SK-N-SH (cell line): Measurements from ENCODE around the gene PRG2. TPM values are rescaled to one million over a fixed set of nuclear protein-coding genes. Genes with fewer than 3 reads are reported as not detected.

Experiments
- CTCF ChIA-PET: fragments of 300-600, 350-600 bp; formaldehyde crosslinking; extraction: SDS; loops from one replicate; lab custom pipeline; 2021; lab: Yijun Ruan, JAX
- POLR2A ChIA-PET: fragments of 350-600 bp; sonication (Branson Sonifier 250); formaldehyde crosslinking; extraction: SDS; loops from one replicate; lab custom pipeline; 2020; ENCODE audit warnings: antibody characterized with exemption, inconsistent platforms; lab: Yijun Ruan, JAX
- DNase-seq: peaks from one replicate; pipeline ENCODE4 v3.0.0; 2012
- H2AFZ ChIP-seq: fragments of 200-600 bp; sonication (generic); 2 replicates; pipeline ENCODE4 v1.8.1; 2016; ENCODE audit warnings: antibody characterized with exemption, mild to moderate bottlenecking, low read depth
- H3F3A ChIP-seq: fragments of 200-600 bp; sonication (generic); replicated peaks from 2 replicates; pipeline ENCODE3; 2016; ENCODE audit warnings: antibody characterized with exemption, mild to moderate bottlenecking; ENCODE audit not compliant: insufficient read depth
- H3K27ac ChIP-seq, 2 experiments: fragments of 200-500 bp in 1 of 2; fragments of 200-600 bp in 1 of 2; sonication (Bioruptor generic) in 1 of 2; sonication (generic), shearing (Covaris generic) in 1 of 2; 2 replicates each; pipeline versions ENCODE4 v1.5.1 to v1.6.1; 2014 to 2016; ENCODE audit warnings: low read depth in 2 of 2, inconsistent platforms in 1 of 2, low read length in 1 of 2, mild to moderate bottlenecking in 1 of 2, mixed read lengths in 1 of 2
- H3K27me3 ChIP-seq: fragments of 200-600 bp; sonication (generic), shearing (Covaris generic); 2 replicates; pipeline ENCODE4 v1.6.1; 2016; ENCODE audit warnings: mixed run types; ENCODE audit not compliant: insufficient read depth
- H3K36me3 ChIP-seq, 2 experiments: fragments of 200-500 bp in 1 of 2; fragments of 200-600 bp in 1 of 2; sonication (Bioruptor generic) in 1 of 2; sonication (generic) in 1 of 2; replicated peaks in 1 of 2; 2 replicates each; pipeline versions ENCODE3 to v1.5.1; 2014 to 2016; ENCODE audit warnings: low read length in 1 of 2, mild to moderate bottlenecking in 1 of 2; ENCODE audit not compliant: insufficient read depth in 2 of 2, control insufficient read depth in 1 of 2
- H3K4me1 ChIP-seq, 2 experiments: fragments of 200-500 bp in 1 of 2; fragments of 200-600 bp in 1 of 2; sonication (Bioruptor generic) in 1 of 2; sonication (generic), shearing (Covaris generic) in 1 of 2; 2 replicates each; pipeline versions ENCODE4 v1.5.1 to v1.6.1; 2014 to 2016; ENCODE audit warnings: low read depth in 1 of 2, low read length in 1 of 2, mixed run types in 1 of 2; ENCODE audit not compliant: insufficient read depth in 2 of 2, control insufficient read depth in 1 of 2
- H3K4me2 ChIP-seq: fragments of 200-600 bp; sonication (generic), shearing (Covaris generic); 2 replicates; pipeline ENCODE4 v1.6.1; 2017; ENCODE audit warnings: mixed run types
- H3K4me3 ChIP-seq, 2 experiments: fragments of 200-500 bp in 1 of 2; fragments of 200-600 bp in 1 of 2; sonication (Bioruptor generic) in 1 of 2; sonication (generic), shearing (Covaris generic) in 1 of 2; 2 replicates each; pipeline versions ENCODE4 v1.5.1 to v1.8.1; 2014 to 2016; ENCODE audit warnings: low read depth in 2 of 2, inconsistent platforms in 1 of 2, low read length in 1 of 2, mild to moderate bottlenecking in 1 of 2, mixed read lengths in 1 of 2, moderate library complexity in 1 of 2
- H3K79me2 ChIP-seq: fragments of 200-600 bp; sonication (generic); 2 replicates; pipeline ENCODE4 v1.8.1; 2017; ENCODE audit warnings: mild to moderate bottlenecking; ENCODE audit not compliant: insufficient read depth
- H3K9ac ChIP-seq: fragments of 200-600 bp; sonication (generic); 2 replicates; pipeline ENCODE4 v1.6.1; 2017; ENCODE audit warnings: mixed run types
- H3K9me2 ChIP-seq: fragments of 200-600 bp; sonication (generic); 2 replicates; pipeline ENCODE4 v1.6.1; 2017; ENCODE audit warnings: mixed run types
- H3K9me3 ChIP-seq: fragments of 200-600 bp; sonication (generic); 2 replicates; pipeline ENCODE4 v1.6.1; 2017; ENCODE audit warnings: mixed run types, mild to moderate bottlenecking, moderate library complexity
- H4K20me1 ChIP-seq: fragments of 200-600 bp; sonication (generic); 2 replicates; pipeline ENCODE4 v1.6.1; 2017; ENCODE audit warnings: mild to moderate bottlenecking, mixed run types; ENCODE audit not compliant: insufficient read depth
- CHD2 ChIP-seq: fragments of 150-350 bp; IDR thresholded peaks from 2 replicates; pipeline ENCODE4 v1.6.1; 2018; ENCODE audit warnings: low read length; ENCODE audit not compliant: partially characterized antibody
- ELF1 ChIP-seq: IDR thresholded peaks from 2 replicates; pipeline ENCODE4 v1.4.0; 2012
- EP300 ChIP-seq, 2 experiments: IDR thresholded peaks; 2 replicates each; pipeline versions ENCODE4 v1.4.0 to v1.6.1; 2012; ENCODE audit warnings: borderline replicate concordance in 1 of 2, low read depth in 1 of 2, low read length in 1 of 2
- FOSL2 ChIP-seq: IDR thresholded peaks from 2 replicates; pipeline ENCODE4 v1.4.0; 2012; ENCODE audit warnings: low read depth, mild to moderate bottlenecking, moderate library complexity, borderline replicate concordance
- FOXM1 ChIP-seq: IDR thresholded peaks from 2 replicates; pipeline ENCODE4 v1.4.0; 2012; ENCODE audit warnings: low read depth, mild to moderate bottlenecking
- GABPA ChIP-seq: IDR thresholded peaks from 2 replicates; pipeline ENCODE4 v1.4.0; 2012; ENCODE audit warnings: low read depth, mild to moderate bottlenecking
- MXI1 ChIP-seq: IDR thresholded peaks from 2 replicates; pipeline ENCODE4 v1.6.1; 2012; ENCODE audit warnings: mild to moderate bottlenecking, low read depth, low read length, improper control_type of control experiment
- NRF1 ChIP-seq: IDR thresholded peaks from 2 replicates; pipeline ENCODE4 v1.6.1; 2012; ENCODE audit warnings: low read depth, mild to moderate bottlenecking, low read length
- POLR2AphosphoS5 ChIP-seq: IDR thresholded peaks from 2 replicates; pipeline ENCODE4 v1.6.1; 2012; ENCODE audit warnings: low read depth, low read length
- RCOR1 ChIP-seq: fragments of 150-350 bp; IDR thresholded peaks from 2 replicates; pipeline ENCODE4 v1.6.1; 2017; ENCODE audit warnings: antibody characterized with exemption, low read length
- SMC3 ChIP-seq: IDR thresholded peaks from 2 replicates; pipeline ENCODE4 v1.6.1; 2012; ENCODE audit warnings: low read depth, low read length, improper control_type of control experiment
- TCF12 ChIP-seq: IDR thresholded peaks from 2 replicates; pipeline ENCODE4 v1.4.0; 2012
- YY1 ChIP-seq: IDR thresholded peaks from 2 replicates; pipeline ENCODE4 v1.4.0; 2012; ENCODE audit warnings: low read depth, mild to moderate bottlenecking
- WGBS: methylation state at CpG from one replicate; pipeline ENCODE4 v1.1.6; 2017; ENCODE audit warnings: low lambda C conversion rate; 5-methylcytosine and 5-hydroxymethylcytosine counted together
- polyA plus RNA-seq, 3 experiments: library from polyadenylated mRNA; depleted of rRNA; stranded (reverse); fragments of >200 nt; gene quantifications; 2 replicates each; pipeline ENCODE4 v1.2.3, GENCODE V29; 2012
- TF ChIP-seq, protein P1 (sequence below): IDR thresholded peaks from 2 replicates; pipeline ENCODE4; 2012
- TF ChIP-seq, protein P2 (sequence below): IDR thresholded peaks from 2 replicates; pipeline ENCODE4 v1.4.0; 2012; ENCODE audit warnings: low read depth
- TF ChIP-seq, protein P3 (sequence below): IDR thresholded peaks from 2 replicates; pipeline ENCODE4 v1.4.0; 2012; ENCODE audit warnings: low read depth, borderline replicate concordance
- TF ChIP-seq, protein P4 (sequence below): fragments of 150-350 bp; IDR thresholded peaks from 2 replicates; pipeline ENCODE4 v1.6.1; 2017; ENCODE audit warnings: antibody characterized with exemption, low read length, low read depth, borderline replicate concordance
- TF ChIP-seq, protein P5 (sequence below): IDR thresholded peaks from 2 replicates; pipeline ENCODE4 v1.4.0; 2012; ENCODE audit warnings: low read depth, borderline replicate concordance

Gene PRG2
- polyA plus RNA-seq, 1 of the 3 experiments (the other 2 are of a cell fraction) = not detected

DNA sequence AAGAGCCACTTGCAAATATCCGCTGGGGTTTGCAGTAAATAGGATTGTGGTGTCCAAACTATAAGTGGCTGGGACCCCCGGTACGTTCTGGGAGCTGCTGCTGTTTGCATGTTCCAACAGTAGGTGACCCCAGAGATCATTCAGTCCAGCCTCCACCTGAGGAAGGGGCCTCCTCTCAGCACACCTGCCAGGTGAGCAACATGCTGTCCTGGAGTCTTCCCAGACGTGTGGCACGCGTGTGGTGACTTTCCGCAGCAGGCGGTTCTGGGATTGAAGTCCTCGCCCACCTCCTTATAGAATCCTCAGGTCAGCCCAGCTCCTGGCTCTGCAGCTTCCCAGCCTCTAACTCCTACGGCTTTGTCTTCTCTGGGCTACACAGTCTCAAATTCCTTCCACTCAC is 45.6 kb downstream of the PRG2 start:
- Histone ChIP-seq H2AFZ (peak overlapping the region; percentile 73; the same call in 1 of the 2 replicates), H3K4me1 (peaks cover 0 to 2% of the 10 kb centered on the region in 2 experiments; a peak in 1 of 4 replicates), H3K4me3 (no peak overlapping the region), H3K27me3 (no peaks in the 10 kb centered on the region), H3K27ac (no peak overlapping the region), H3K36me3 (no peaks in the 10 kb centered on the region), H3K9ac (no peak overlapping the region), H3K4me2 (no peak overlapping the region), H4K20me1 (no peaks in the 10 kb centered on the region)
- no peak for DNase-seq
- CTCF ChIA-PET = interaction anchor here (1.3 to 3.4 kb wide), 6 partner anchors 8 to 300 kb away, joined by 5 to 33 read pairs (median 16); no protein-coding TSS in a partner anchor
- no peak for TF ChIP-seq RCOR1
- TF ChIP-seq FOSL2 = no peak
- no peak for TF ChIP-seq ELF1
- no peak for TF ChIP-seq SMC3
- TF ChIP-seq, all 33 proteins: peak for 0
- 99% methylated on average over 7 of the region's 10 CpGs for WGBS
- H3K9me2 ChIP-seq = no peaks in the 10 kb centered on the region
- no peaks in the 10 kb centered on the region for H3K79me2 ChIP-seq
- H3F3A ChIP-seq = no peaks in the 10 kb centered on the region
- no peaks in the 10 kb centered on the region for H3K9me3 ChIP-seq
- POLR2A ChIA-PET = no interaction called here

DNA sequence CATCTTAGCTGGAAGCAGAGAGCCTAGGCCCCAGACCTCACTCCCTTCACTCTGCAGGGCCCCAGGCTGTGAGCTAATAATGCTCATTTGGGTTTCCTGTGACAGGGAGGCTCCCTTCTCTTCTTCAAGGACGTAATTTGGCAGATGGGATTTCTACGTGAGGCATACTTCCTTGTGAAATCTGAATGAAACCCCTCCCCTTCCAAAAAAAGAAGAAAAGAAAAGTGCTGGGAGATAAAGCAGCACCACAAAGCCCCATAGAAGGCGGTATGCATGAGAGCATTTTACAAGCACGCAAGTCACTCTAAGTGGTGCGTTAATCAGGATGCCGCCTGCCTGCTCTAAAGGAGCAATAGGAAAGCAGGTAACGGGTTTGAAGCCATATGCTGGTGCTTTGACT is 46.6 kb downstream of the PRG2 start:
- H3F3A ChIP-seq = no peaks in the 10 kb centered on the region
- H3K4me1 ChIP-seq = no peaks in the 10 kb centered on the region; a peak in 1 of 4 replicates
- TF ChIP-seq TCF12 (no peak), RCOR1 (no peak), FOXM1 (no peak), EP300 (IDR thresholded peaks at IDR 0.05; ENCODE audit: borderline replicate concordance in 1 of 2, low read depth in 1 of 2, low read length in 1 of 2) (no peak), MXI1 (no peak), POLR2AphosphoS5 (no peak), GABPA (no peak), CHD2 (no peak), ELF1 (no peak), YY1 (no peak), FOSL2 (no peak), NRF1 (no peak)
- TF ChIP-seq, protein P1, sequence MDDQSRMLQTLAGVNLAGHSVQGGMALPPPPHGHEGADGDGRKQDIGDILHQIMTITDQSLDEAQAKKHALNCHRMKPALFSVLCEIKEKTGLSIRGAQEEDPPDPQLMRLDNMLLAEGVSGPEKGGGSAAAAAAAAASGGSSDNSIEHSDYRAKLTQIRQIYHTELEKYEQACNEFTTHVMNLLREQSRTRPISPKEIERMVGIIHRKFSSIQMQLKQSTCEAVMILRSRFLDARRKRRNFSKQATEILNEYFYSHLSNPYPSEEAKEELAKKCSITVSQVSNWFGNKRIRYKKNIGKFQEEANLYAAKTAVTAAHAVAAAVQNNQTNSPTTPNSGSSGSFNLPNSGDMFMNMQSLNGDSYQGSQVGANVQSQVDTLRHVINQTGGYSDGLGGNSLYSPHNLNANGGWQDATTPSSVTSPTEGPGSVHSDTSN = no peak
- TF ChIP-seq, protein P2, sequence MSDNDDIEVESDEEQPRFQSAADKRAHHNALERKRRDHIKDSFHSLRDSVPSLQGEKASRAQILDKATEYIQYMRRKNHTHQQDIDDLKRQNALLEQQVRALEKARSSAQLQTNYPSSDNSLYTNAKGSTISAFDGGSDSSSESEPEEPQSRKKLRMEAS = no peak
- TF ChIP-seq, protein P3, sequence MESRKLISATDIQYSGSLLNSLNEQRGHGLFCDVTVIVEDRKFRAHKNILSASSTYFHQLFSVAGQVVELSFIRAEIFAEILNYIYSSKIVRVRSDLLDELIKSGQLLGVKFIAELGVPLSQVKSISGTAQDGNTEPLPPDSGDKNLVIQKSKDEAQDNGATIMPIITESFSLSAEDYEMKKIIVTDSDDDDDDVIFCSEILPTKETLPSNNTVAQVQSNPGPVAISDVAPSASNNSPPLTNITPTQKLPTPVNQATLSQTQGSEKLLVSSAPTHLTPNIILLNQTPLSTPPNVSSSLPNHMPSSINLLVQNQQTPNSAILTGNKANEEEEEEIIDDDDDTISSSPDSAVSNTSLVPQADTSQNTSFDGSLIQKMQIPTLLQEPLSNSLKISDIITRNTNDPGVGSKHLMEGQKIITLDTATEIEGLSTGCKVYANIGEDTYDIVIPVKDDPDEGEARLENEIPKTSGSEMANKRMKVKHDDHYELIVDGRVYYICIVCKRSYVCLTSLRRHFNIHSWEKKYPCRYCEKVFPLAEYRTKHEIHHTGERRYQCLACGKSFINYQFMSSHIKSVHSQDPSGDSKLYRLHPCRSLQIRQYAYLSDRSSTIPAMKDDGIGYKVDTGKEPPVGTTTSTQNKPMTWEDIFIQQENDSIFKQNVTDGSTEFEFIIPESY = no peak
- TF ChIP-seq, protein P4, sequence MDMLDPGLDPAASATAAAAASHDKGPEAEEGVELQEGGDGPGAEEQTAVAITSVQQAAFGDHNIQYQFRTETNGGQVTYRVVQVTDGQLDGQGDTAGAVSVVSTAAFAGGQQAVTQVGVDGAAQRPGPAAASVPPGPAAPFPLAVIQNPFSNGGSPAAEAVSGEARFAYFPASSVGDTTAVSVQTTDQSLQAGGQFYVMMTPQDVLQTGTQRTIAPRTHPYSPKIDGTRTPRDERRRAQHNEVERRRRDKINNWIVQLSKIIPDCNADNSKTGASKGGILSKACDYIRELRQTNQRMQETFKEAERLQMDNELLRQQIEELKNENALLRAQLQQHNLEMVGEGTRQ = no peak
- TF ChIP-seq, protein P5, sequence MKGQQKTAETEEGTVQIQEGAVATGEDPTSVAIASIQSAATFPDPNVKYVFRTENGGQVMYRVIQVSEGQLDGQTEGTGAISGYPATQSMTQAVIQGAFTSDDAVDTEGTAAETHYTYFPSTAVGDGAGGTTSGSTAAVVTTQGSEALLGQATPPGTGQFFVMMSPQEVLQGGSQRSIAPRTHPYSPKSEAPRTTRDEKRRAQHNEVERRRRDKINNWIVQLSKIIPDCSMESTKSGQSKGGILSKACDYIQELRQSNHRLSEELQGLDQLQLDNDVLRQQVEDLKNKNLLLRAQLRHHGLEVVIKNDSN = no peak
- no peak for DNase-seq
- no peak overlapping the region for H3K9ac ChIP-seq
- H3K9me3 ChIP-seq = no peaks in the 10 kb centered on the region
- no peaks in the 10 kb centered on the region for H3K27me3 ChIP-seq
- no peaks in the 10 kb centered on the region for H3K9me2 ChIP-seq
- no peak overlapping the region for H3K27ac ChIP-seq
- H3K79me2 ChIP-seq = no peaks in the 10 kb centered on the region
- no peak overlapping the region for H3K4me3 ChIP-seq
- H2AFZ ChIP-seq = no peak overlapping the region
- ChIA-PET CTCF (interaction anchor here (0.7 to 1.0 kb wide), 2 partner anchors 113 to 150 kb away, joined by 3 read pairs; no protein-coding TSS in a partner anchor), POLR2A (interaction anchor here (1.2 kb wide), 1 partner anchor 26 kb away, joined by 5 read pairs; no protein-coding TSS in a partner anchor)
- no peaks in the 10 kb centered on the region for H4K20me1 ChIP-seq
- 92% methylated on average over 7 of the region's 7 CpGs for WGBS
- H3K36me3 ChIP-seq = no peaks in the 10 kb centered on the region
- no peak overlapping the region for H3K4me2 ChIP-seq
